K562 (cell line): ENCODE results near the gene TENM4. TPM values are rescaled to one million over a fixed set of nuclear protein-coding genes. Genes with fewer than 3 reads are reported as not detected.

Experiments used
- ATAC-seq: fragments of 200-7000 bp; cut with Tn5 transposase; 3 replicates; pipeline ENCODE4 v1.9.1; 2020; ENCODE audit warnings: moderate library complexity
- BruUV-seq: library from RNA; stranded (reverse); fragments of 400-500 nt; replicated peaks from 2 replicates; lab custom pipeline; 2021; lab: Mats Ljungman, UMichigan
- CTCF ChIA-PET: fragments of 300-600 bp; formaldehyde crosslinking; extraction: SDS; loops from one replicate; lab custom pipeline; 2021; ENCODE audit warnings: low intra/inter-chr PET ratio; lab: Yijun Ruan, JAX
- POLR2A ChIA-PET: fragments of 300-600, 350-650 bp; sonication (Branson Sonifier 250); formaldehyde crosslinking; extraction: SDS; loops from one replicate; lab custom pipeline; 2021; ENCODE audit warnings: antibody characterized with exemption, inconsistent platforms; lab: Yijun Ruan, JAX
- DNase-seq, 4 experiments: peaks; one replicate each; pipeline versions ENCODE4 v3.0.0 to v3.0.0-alpha.2; 2011 to 2018; ENCODE audit warnings: low spot score in 3 of 4, mixed read lengths in 3 of 4; ENCODE audit errors: extremely low read depth in 1 of 4
- FAIRE-seq: peaks from 2 replicates; lab custom pipeline; 2011; peaks lifted over from hg19 to GRCh38; lab: Jason Lieb, UNC
- H2AFZ ChIP-seq: 2 replicates; pipeline ENCODE4 v1.6.0; 2011; ENCODE audit warnings: low read depth, low read length, control low read depth, inconsistent platforms
- H3K27ac ChIP-seq: fragments of 200-600 bp; 3 replicates; pipeline ENCODE4 v1.8.0; 2011; ENCODE audit warnings: low read depth, mild to moderate bottlenecking, control low read depth, inconsistent platforms, low read length, moderate library complexity, mixed read lengths; ENCODE audit errors: extremely low read depth
- H3K27me3 ChIP-seq, 2 experiments: fragments of 300-600 bp in 1 of 2; 2 replicates in 1 of 2; 3 replicates in 1 of 2; pipeline versions ENCODE4 v1.6.0 to v1.8.0; 2011; ENCODE audit warnings: inconsistent platforms in 2 of 2, low read length in 2 of 2, mild to moderate bottlenecking in 1 of 2, mixed read lengths in 1 of 2, moderate library complexity in 1 of 2; ENCODE audit not compliant: control insufficient read depth in 2 of 2, insufficient read depth in 2 of 2
- H3K36me3 ChIP-seq: fragments of 300-600 bp; 3 replicates; pipeline ENCODE4 v1.8.0; 2011; ENCODE audit warnings: mild to moderate bottlenecking, low read length, inconsistent platforms; ENCODE audit not compliant: control insufficient read depth, insufficient read depth
- H3K4me1 ChIP-seq, 2 experiments: fragments of 200-600 bp in 1 of 2; replicated peaks in 1 of 2; 2 replicates in 1 of 2; 3 replicates in 1 of 2; pipeline versions ENCODE4 v1.5.1 to v1.8.0; 2011; ENCODE audit warnings: inconsistent platforms in 2 of 2, low read length in 2 of 2, mild to moderate bottlenecking in 1 of 2, mixed read lengths in 1 of 2, moderate library complexity in 1 of 2; ENCODE audit not compliant: control insufficient read depth in 2 of 2, insufficient read depth in 2 of 2
- H3K4me2 ChIP-seq: 2 replicates; pipeline ENCODE4 v1.6.1; 2011; ENCODE audit warnings: low read length, control low read depth, inconsistent platforms, mixed read lengths; ENCODE audit not compliant: insufficient read depth
- H3K4me3 ChIP-seq: fragments of 200-600 bp; sonication (generic), shearing (Covaris generic); 2 replicates; pipeline ENCODE4 v1.5.1; 2016; ENCODE audit warnings: control low read depth, inconsistent platforms
- H3K79me2 ChIP-seq: fragments of 200-600 bp; 3 replicates; pipeline ENCODE4 v1.8.0; 2011; ENCODE audit warnings: low read length, inconsistent platforms; ENCODE audit not compliant: control insufficient read depth, insufficient read depth
- H3K9ac ChIP-seq, 2 experiments: 2 replicates each; pipeline versions ENCODE4 v1.6.0 to v1.6.1; 2011; ENCODE audit warnings: low read depth in 2 of 2, low read length in 2 of 2, control low read depth in 1 of 2, inconsistent platforms in 1 of 2, mild to moderate bottlenecking in 1 of 2, mixed read lengths in 1 of 2; ENCODE audit not compliant: insufficient read depth in 1 of 2
- H3K9me1 ChIP-seq: one replicate; pipeline ENCODE4 v1.6.0; 2011; ENCODE audit warnings: inconsistent platforms, mild to moderate bottlenecking, low read length, moderate library complexity; ENCODE audit not compliant: control insufficient read depth, insufficient read depth
- H3K9me3 ChIP-seq: replicated peaks from 2 replicates; pipeline ENCODE4 v1.5.1; 2011; ENCODE audit warnings: low read depth, low read length, inconsistent platforms; ENCODE audit not compliant: control insufficient read depth, insufficient read depth
- H4K20me1 ChIP-seq: replicated peaks from 2 replicates; pipeline ENCODE4 v1.6.1; 2011; ENCODE audit warnings: low read length, inconsistent platforms, mixed read lengths; ENCODE audit not compliant: control insufficient read depth, insufficient read depth
- MCM3 ChIP-seq: fragments of 450-650 bp; IDR thresholded peaks from 2 replicates; pipeline ENCODE4 v1.6.1; 2016
- SMC3 ChIP-seq: conservative IDR thresholded peaks from 2 replicates; pipeline ENCODE4 v1.6.1; 2011; ENCODE audit warnings: low read depth, low read length, improper control_type of control experiment; ENCODE audit not compliant: insufficient read depth
- ZBTB40 ChIP-seq, 2 experiments: fragments of 450-650 bp in 1 of 2; sonication (generic) in 1 of 2; formaldehyde crosslinking in 1 of 2; IDR thresholded peaks; 2 replicates each; pipeline versions ENCODE4 v1.7.1 to v1.9.0; 2016 to 2022; ENCODE audit warnings: inconsistent platforms in 1 of 2, mild to moderate bottlenecking in 1 of 2, missing genetic modification reagents in 1 of 2
- ZZZ3 ChIP-seq: fragments of 450-650 bp; IDR thresholded peaks from 2 replicates; pipeline ENCODE4 v1.6.1; 2016; ENCODE audit warnings: antibody characterized with exemption, mild to moderate bottlenecking, moderate library complexity
- WGBS: fragments of 100-300 bp; shearing (Covaris generic); methylation state at CpG from one replicate; pipeline ENCODE4 v1.1.6; 2016; ENCODE audit warnings: low coverage, mixed read lengths; ENCODE audit not compliant: insufficient coverage; ENCODE audit errors: missing lambda C conversion rate; 5-methylcytosine and 5-hydroxymethylcytosine counted together
- in situ Hi-C: fragments of 300-500 bp; cut with MboI; formaldehyde crosslinking; loops from 4 replicates; pipeline ENCODE4 v1.15.0; 2018; ENCODE audit warnings: inconsistent platforms, mixed read lengths
- intact Hi-C: fragments of 100-400 bp; cut with micrococcal nuclease; formaldehyde crosslinking; loops from 2 replicates; pipeline ENCODE4 v1.14.2; 2022
- polyA plus RNA-seq, 8 experiments: library from polyadenylated mRNA; depleted of rRNA in 4 of 8; stranded (reverse) in 5 of 8; unstranded in 3 of 8; fragments of >200 nt; fragmentation: Nextera tagmentation in 2 of 8; fragmentation: Illumina TruSeq in 1 of 8; extraction: Ambion mirVana in 2 of 8; extraction: Trizol in 1 of 8; gene quantifications; 2 replicates each; pipeline versions ENCODE4 v1.2.1 to v1.2.3, GENCODE V29; 2011 to 2014; ENCODE audit warnings: inconsistent platforms in 1 of 8, missing spikeins in 1 of 8
- total RNA-seq, 7 experiments: library from RNA; depleted of rRNA in 6 of 7; stranded (reverse); fragments of >200 nt in 6 of 7; fragmentation: Illumina TruSeq in 2 of 7; extraction: Trizol in 2 of 7; gene quantifications; 2 replicates each; pipeline versions ENCODE4 v1.2.1 to v1.2.3, GENCODE V29; 2011 to 2021; ENCODE audit warnings: low replicate concordance in 1 of 7

Gene TENM4
- total and polyA plus RNA-seq, 9 of the 15 experiments (the other 6 are each of a cell fraction or from before 2014, with no cell fraction given) = 0.16 TPM; not detected in 8

GRCh38 chr11:79362206-79362757 is 78.5 kb downstream of the TENM4 start:
- H3K4me2 ChIP-seq = no peak overlapping the region
- H4K20me1 ChIP-seq = no peaks in the 10 kb centered on the region; the same call in 1 of the 2 replicates
- H3K79me2 ChIP-seq = no peaks in the 10 kb centered on the region
- no peaks in the 10 kb centered on the region for H3K4me1 ChIP-seq
- no peak for TF ChIP-seq ZZZ3
- no peak for TF ChIP-seq SMC3
- TF ChIP-seq ZBTB40 (IDR thresholded peaks at IDR 0.05) = no peak
- no peak for TF ChIP-seq ZBTB40 (CRISPR knock-in tag; IDR thresholded peaks at IDR 0.05)
- no peak for TF ChIP-seq MCM3
- no TSS peak for BruUV-seq
- ChIA-PET POLR2A (no interaction called here), CTCF (no interaction called here)
- intact Hi-C loops = no loop called here
- H3K4me3 ChIP-seq = no peak overlapping the region
- WGBS = 0% methylated on average over 4 of the region's 4 CpGs
- H3K9ac ChIP-seq = no peak overlapping the region
- no peaks in the 10 kb centered on the region for H3K9me3 ChIP-seq
- FAIRE-seq (no peak), ATAC-seq (no peak), DNase-seq (no peak)
- no peak overlapping the region for H3K27ac ChIP-seq
- H2AFZ ChIP-seq = no peak overlapping the region
- no peaks in the 10 kb centered on the region for H3K9me1 ChIP-seq
- no peaks in the 10 kb centered on the region for H3K27me3 ChIP-seq
- in situ Hi-C loops = no loop called here
- H3K36me3 ChIP-seq = no peaks in the 10 kb centered on the region
